Mucosa of rectum (tissue), 2 donors: ENCODE measurements around the gene IGFBP2.

Experiments
- H3K27ac ChIP-seq, 2 donors: one replicate each; pipeline ENCODE4 v1.7.0; 2013; ENCODE audit warnings: inconsistent platforms in 2 of 2, low read depth in 2 of 2, low read length in 2 of 2
- H3K27me3 ChIP-seq, 2 donors: one replicate each; pipeline ENCODE4 v1.7.0; 2013; ENCODE audit warnings: low read length in 2 of 2; ENCODE audit not compliant: control insufficient read depth in 2 of 2, insufficient read depth in 2 of 2
- H3K36me3 ChIP-seq, 2 donors: one replicate each; pipeline ENCODE4 v1.7.0; 2013; ENCODE audit warnings: low read length in 2 of 2; ENCODE audit not compliant: control insufficient read depth in 2 of 2, insufficient read depth in 2 of 2
- H3K4me1 ChIP-seq, 2 donors: one replicate each; pipeline ENCODE4 v1.7.0; 2013; ENCODE audit warnings: low read length in 2 of 2, mild to moderate bottlenecking in 1 of 2; ENCODE audit not compliant: control insufficient read depth in 2 of 2, insufficient read depth in 2 of 2
- H3K4me3 ChIP-seq, 2 donors: one replicate each; pipeline ENCODE4 v1.7.0; 2013; ENCODE audit warnings: low read length in 2 of 2
- H3K9ac ChIP-seq, 2 donors: one replicate each; pipeline ENCODE4 v1.7.0; 2013; ENCODE audit warnings: low read length in 2 of 2, low read depth in 1 of 2, mild to moderate bottlenecking in 1 of 2
- H3K9me3 ChIP-seq, 2 donors: one replicate each; pipeline ENCODE4 v1.7.0; 2013; ENCODE audit warnings: low read length in 2 of 2; ENCODE audit not compliant: control insufficient read depth in 2 of 2
- donor health status: healthy.
- donor health status: Normal muscosa, but diverticular disease.

IGFBP2 gene

DNA sequence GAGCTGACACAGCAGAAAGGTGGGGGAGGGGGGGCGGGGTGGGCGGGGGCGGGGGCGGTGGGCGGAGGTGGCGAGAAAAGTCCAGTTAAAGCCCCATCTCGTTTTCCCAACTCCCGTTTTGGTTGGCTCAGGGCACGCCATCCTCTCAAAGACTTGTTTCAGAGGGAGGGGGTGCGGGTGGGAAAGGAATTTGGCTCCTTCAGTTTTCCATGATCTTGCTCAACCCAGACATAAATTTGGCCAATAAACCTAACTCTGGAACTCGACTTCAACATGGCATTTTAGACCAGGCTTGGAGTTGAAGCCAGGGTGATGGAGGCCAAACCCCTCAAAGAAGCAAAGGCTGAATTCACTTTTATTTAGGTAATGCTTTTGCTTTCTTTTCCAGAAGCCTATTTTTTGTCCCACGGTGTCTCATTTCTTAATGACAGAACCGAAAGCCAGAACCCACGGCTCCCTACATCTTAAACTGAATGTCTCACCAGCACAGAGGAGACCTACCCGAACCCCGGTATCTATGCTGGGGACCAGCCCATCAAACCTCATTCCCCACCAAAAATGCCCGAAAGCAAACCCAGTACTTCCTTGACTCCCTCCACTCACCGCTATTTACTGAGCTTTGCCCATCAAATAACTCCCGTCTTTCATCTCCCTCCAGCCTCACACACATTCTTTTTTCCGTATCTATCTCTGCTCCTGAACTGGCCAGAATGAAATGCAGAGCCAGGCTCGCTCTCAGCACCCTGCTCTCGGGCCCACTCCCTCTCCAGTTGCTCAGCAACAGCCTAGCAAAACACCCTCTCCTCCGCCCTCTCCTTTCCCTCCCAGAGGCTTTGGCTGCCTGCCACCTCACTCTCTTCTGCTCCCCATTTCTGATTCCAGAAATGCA, 57.9 kb downstream of the IGFBP2 start:
- H3K9ac ChIP-seq, result no peak overlapping the region
- no peaks in the 10 kb centered on the region for H3K9me3 ChIP-seq
- peaks cover 30 to 51% of the 10 kb centered on the region in 2 donors for H3K27me3 ChIP-seq
- H3K4me3 ChIP-seq, result peak overlapping the region; percentile 1 to 21
- peaks cover 0 to 3% of the 10 kb centered on the region in 2 donors for H3K36me3 ChIP-seq
- H3K27ac ChIP-seq, result peak overlapping the region; percentile 18 to 76
- peaks cover 6 to 9% of the 10 kb centered on the region in 2 donors for H3K4me1 ChIP-seq

DNA sequence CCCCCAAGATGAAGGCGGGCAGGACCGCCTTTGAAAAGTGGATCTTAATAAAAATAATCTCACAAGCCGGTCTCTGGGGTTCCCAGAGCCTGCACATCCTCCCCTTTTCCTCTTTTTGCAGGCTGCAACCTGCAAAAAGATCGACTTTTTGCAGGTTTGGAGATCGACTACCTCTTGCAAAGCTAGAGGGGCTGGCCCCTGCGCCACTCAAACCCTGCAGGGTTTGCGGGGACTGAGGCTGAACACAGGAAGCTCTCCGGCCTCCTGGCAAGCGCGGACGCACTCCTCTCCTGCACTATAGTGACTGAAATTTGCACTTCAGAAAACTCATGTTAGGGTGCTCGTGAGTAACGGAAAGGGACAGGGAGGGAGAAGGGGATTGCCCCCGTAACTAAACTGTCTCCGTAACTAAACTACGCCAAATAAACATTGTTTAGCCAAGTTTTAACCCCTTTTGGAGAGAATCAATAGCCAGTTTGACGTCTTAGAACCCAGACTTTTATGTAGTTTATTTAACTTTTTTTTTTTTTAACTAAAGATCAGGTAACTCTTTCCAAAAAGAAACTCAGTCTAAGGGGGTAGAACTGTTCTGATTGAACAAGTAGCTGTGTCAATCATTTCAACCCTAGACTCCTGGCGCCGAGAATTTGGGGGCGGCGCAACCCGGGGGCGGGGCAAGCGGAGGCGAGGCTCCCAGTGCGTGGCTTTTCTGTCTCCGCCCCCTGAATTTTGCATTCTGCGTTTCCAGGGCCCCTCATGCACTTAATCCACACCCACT, 59.6 kb downstream of the IGFBP2 start:
- Histone ChIP-seq H3K4me1 (peaks cover 5 to 9% of the 10 kb centered on the region in 2 donors), H3K27me3 (peaks cover 29 to 53% of the 10 kb centered on the region in 2 donors), H3K36me3 (no peaks in the 10 kb centered on the region), H3K9me3 (no peaks in the 10 kb centered on the region), H3K4me3 (peak overlapping the region; percentile 51 to 70), H3K27ac (peak overlapping the region; percentile 63), H3K9ac (peak overlapping the region; percentile 2 to 34)

DNA sequence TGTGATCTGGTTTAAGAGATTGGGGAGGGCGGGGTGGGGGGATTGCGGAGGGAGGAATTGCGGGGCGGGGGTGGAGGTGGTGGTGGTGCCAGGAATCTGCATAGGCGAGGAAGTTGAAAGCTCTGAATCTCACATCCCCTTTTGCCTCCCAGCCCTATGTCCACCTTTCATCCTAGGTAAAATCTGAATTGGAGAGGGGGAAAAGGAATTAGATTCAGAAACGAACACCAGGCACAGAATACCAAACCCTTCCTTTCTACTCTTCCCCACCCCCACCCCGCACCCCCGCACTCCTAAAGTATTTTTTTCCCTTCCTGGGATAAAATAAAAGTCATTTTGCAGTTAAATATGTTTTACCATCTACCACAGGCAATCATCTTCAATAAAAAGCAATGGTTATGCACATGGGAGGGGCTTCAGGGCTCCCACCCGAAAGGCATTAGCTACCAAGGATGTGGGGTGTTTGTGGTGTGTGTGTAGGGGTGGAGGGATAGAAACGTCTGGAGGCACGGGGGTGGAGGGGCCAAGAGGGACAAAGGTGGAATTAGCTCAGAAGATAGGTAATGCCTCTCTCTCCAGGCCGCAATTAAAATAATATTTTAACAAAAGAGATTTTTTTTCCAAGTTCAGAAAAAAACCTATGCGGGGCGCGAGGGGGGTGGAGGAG, 60.3 kb downstream of the IGFBP2 start:
- peak overlapping the region; percentile 63 to 67 for H3K27ac ChIP-seq
- H3K4me1 ChIP-seq, result peaks cover 5 to 9% of the 10 kb centered on the region in 2 donors
- H3K9ac ChIP-seq, result peak overlapping the region in 1 of 2 donors; percentile 40
- peaks cover 33 to 56% of the 10 kb centered on the region in 2 donors for H3K27me3 ChIP-seq
- no peaks in the 10 kb centered on the region for H3K36me3 ChIP-seq
- H3K9me3 ChIP-seq, result no peaks in the 10 kb centered on the region
- H3K4me3 ChIP-seq, result peak overlapping the region; percentile 54 to 68

DNA sequence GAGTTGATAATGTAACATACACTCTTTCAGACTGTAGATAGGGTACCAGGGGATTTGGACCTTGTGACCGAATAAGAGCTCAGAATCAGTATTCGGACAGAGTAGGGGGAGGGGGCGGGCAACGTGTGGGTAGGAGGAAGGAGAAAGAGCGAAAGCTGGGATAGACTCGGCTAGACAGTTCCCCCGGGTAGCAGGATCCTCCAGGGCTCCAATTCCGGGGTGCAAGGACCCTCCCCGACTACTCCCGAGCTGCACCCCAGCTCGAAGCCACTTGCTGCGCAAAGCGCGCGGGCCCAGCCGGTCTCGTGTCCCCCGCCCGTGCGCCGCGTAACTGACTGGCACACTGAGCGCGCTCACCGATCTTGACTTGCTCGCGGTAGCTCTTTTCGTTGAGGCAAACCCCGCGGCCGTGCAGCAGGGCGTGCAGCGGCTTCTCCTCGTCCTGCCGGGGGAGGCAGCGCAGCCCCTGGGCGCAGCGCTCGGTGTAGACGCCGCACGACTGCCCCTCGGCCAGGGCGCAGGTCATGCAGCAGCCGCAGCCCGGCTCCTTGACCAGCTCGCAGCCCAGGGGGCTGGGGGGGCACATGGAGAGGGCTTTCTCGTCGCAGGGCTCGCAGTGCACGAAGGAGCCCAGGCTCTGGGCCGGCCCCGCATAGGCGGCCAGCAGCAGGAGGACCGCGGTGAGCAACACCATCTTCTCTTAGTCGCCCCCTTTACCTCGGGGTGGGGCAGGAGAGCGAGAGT, 61.0 kb downstream of the IGFBP2 start:
- Histone ChIP-seq H3K9me3 (no peaks in the 10 kb centered on the region), H3K4me1 (peaks cover 5 to 9% of the 10 kb centered on the region in 2 donors)

DNA sequence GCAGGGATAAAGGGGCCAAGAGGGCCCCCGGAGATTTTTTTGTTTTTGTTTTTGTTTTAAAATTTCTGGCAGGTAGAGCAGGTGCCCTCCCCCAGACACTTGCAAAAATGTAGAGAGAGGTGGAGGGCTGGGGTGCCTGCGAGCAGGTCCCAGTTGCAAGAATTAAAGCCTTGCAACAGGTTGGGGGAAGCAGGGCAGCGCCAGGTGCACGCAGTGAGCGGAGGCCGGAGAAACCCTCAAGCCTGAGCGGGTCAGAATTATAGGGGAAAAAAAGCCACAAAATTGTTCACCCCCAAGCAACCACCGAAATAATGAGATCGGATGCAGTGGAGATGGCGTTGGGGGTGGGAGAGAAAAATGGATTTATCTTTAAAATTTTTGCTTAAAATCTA, 61.6 kb downstream of the IGFBP2 start:
- Histone ChIP-seq H3K36me3 (no peaks in the 10 kb centered on the region), H3K9me3 (no peaks in the 10 kb centered on the region), H3K27ac (peak overlapping the region; percentile 63 to 67), H3K9ac (peak overlapping the region in 1 of 2 donors; percentile 40), H3K4me1 (peaks cover 5 to 9% of the 10 kb centered on the region in 2 donors), H3K4me3 (peak overlapping the region; percentile 54 to 68), H3K27me3 (peaks cover 36 to 60% of the 10 kb centered on the region in 2 donors)

More for the DNA sequence above, 61.0 kb downstream of the IGFBP2 start:
- Histone ChIP-seq H3K27me3 (peaks cover 33 to 63% of the 10 kb centered on the region in 2 donors), H3K9ac (peak overlapping the region; percentile 24 to 40), H3K4me3 (peak overlapping the region; percentile 54 to 68), H3K27ac (peak overlapping the region; percentile 63 to 67), H3K36me3 (no peaks in the 10 kb centered on the region)

DNA sequence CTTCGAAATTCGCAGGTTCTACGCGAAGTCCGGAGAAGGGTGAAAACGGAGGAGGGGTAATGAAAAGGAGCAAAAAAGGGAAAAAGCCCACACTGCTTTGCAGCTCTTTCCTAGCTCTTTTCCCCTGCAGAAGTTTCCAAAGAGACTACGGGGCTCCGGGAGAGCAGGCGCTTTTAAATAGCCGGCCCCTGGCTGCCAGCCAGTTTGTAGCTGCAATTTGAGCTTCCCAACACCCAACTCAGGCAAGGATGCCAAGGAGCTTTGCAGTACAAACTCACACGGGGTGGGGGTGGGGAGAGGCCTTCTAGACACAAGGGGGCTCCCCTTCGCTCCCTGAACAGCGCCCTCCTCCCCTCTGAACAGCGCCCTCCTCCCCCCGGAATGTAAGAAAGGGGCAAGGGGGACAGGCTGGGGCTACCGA, 62.2 kb downstream of the IGFBP2 start, which contains the start of gene IGFBP5:
TSS of gene IGFBP5 (minus strand) at position 149 of the 421 bp plus-strand sequence. CDS start 774 bp downstream, outside the sequence.
- Histone ChIP-seq H3K27ac (peak within 1 kb of the TSS; percentile 63 to 67), H3K27me3 (peaks cover 38 to 61% of the 10 kb centered on the region in 2 donors), H3K4me3 (peak within 1 kb of the TSS; percentile 54 to 68), H3K9ac (peak within 1 kb of the TSS; percentile 24 to 40), H3K9me3 (no peaks in the 10 kb centered on the region), H3K36me3 (no peaks in the 10 kb centered on the region), H3K4me1 (peaks cover 5 to 9% of the 10 kb centered on the region in 2 donors)

DNA sequence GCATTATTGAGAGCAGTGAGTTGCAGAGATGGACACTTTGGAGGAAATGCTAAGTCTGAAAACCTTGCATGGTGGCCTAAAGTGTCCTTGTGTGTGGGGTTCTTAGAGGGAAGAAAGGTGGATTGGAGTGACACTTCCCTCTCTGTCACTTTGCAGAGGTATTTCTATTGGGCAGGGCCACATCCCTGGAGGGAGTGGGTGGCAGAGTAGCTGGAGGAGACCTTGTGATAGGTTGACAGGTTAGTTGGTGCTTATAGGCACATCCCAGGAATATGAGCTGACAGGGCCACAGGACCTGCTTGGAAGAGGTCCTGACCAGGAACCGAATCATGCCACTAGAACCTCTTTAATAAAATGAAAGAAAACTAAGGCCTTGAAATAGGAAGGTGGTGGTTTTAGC, 63.1 kb downstream of the IGFBP2 start:
- Histone ChIP-seq H3K27ac (peak overlapping the region in 1 of 2 donors; percentile 9), H3K9me3 (no peaks in the 10 kb centered on the region), H3K9ac (no peak overlapping the region), H3K36me3 (no peaks in the 10 kb centered on the region), H3K27me3 (peaks cover 38 to 57% of the 10 kb centered on the region in 2 donors), H3K4me1 (peaks cover 5 to 8% of the 10 kb centered on the region in 2 donors), H3K4me3 (no peak overlapping the region)

DNA sequence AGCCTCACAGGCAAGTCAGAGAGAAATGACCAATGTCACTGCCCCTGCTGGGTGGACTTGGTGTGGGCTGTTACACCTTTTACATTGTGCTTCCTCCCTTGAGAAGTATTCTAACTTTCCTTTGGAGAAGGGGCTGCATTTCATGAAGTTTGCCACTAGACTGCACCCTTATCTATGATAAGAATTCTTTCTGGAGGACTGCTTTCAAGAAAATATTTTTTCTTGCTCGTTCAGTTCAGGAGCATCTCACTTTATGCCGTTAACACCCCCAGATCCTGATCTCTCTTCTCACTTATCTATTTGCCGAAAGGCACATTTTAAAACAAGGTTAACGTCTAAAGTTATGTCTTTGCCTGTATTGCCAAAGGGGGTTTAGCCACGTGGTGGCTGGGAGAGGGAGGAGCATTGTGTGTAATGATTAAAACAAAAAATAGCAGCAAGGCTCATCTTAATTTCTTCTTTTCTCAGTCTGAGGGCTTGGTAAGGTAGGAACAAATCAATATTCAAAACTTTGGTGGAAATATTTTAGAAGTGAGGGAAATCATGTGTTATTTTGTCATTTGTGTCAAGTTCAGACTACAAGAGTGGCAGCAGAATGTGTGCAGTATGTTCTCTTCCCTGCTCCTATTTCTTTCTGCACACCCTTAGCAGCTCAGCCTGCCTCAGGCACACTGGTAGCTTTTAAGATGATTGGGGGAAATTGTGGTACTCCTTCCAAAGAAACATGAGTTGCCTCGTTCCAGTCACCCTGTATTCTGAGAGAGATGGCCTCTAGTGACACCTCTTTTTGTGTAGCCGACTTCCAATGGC, 63.7 kb downstream of the IGFBP2 start:
- Histone ChIP-seq H3K27ac (no peak overlapping the region), H3K36me3 (no peaks in the 10 kb centered on the region), H3K27me3 (peaks cover 38 to 54% of the 10 kb centered on the region in 2 donors), H3K9ac (no peak overlapping the region), H3K4me1 (peaks cover 5 to 7% of the 10 kb centered on the region in 2 donors), H3K4me3 (no peak overlapping the region), H3K9me3 (no peaks in the 10 kb centered on the region)
